Measurements from ENCODE around the gene NTN4.
A peak's percentile ranks its signal among the peaks of the same experiment; 100 is the strongest.

Gene NTN4

DNA sequence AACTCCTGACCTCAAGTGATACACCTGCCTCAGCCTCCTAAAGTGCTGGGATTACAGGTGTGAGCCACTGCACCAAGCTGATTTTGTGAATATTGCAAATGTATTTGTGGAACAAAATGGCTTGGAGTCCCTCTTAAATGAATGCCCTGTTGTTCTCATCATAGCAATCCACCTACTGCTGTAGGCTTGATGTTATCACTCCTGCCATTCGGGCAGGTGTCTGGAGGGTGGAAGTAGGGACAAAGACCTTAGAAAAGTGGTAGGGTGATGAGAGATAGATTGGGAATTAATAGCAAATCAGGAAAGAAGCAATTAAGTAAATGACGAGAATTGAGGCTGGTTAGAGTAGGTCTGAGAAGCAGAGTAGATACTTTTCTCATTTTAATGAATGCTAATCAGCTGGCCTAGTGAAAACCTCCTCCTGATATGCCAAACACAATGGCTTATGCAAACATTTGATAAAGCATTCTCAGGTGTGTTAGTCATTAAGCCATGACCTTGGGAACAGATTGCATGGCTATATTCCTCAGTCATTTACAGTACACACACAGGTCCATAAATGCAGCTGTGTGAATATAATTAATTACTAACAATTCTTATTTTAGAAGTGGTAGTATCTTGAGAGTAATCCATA lies 178.8 kb downstream of the NTN4 start:
- no peaks in the 10 kb centered on the region for H3K9me3 ChIP-seq (ENCODE audit: control insufficient read depth, low read depth, low read length)
- H3K9ac ChIP-seq (ENCODE audit: low read length): no peak overlapping the region
- H3K4me1 ChIP-seq (ENCODE audit: control insufficient read depth, low read depth, low read length): peaks cover 30% of the 10 kb centered on the region
- peak overlapping the region; percentile 67 for H3K27ac ChIP-seq (ENCODE audit: low read length)
- no peaks in the 10 kb centered on the region for H3K27me3 ChIP-seq (ENCODE audit: control insufficient read depth, insufficient read depth, low read length)
- H3K36me3 ChIP-seq (ENCODE audit: control insufficient read depth, low read depth, low read length): no peaks in the 10 kb centered on the region
- H3K4me3 ChIP-seq (ENCODE audit: low read length): no peak overlapping the region

DNA sequence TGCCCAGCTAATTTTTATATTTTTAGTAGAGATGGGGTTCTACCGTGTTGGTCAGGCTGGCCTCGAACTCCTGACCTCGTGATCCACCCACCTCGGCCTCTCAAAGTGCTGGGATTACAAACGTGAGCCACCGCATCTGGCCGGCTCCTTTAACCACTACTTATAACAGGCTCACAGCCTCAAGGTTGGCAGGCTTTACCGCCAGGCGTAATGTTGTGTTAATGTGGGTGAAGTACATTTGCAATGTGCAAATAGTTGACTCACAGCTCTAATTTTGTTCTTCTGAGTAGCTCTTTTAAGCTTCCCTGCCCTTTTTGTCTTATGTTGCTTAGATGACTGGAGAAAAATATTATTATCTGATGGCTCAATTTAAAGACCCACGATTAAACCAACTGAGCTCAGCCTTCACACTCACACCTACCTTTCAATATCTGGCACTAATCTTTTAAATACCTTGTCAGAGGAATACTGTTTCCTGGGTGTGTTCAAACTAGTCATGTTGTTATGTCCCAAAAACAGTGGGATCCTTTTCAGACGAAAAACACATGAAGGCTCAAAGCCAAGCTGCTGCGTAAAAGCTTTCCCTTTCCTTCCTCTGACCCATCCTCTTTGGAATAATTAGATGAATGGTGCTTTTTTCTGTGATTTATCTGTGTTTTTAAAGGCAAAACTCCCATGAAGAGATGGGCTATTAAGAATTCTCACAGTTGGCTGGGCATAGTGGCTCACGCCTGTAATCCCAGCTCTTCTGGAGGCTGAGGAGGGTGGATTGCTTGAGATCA lies 182.1 kb downstream of the NTN4 start:
- H3K4me3 ChIP-seq (ENCODE audit: low read length): no peak overlapping the region
- H3K4me1 ChIP-seq (ENCODE audit: control insufficient read depth, low read depth, low read length): peaks cover 26% of the 10 kb centered on the region
- H3K9ac ChIP-seq (ENCODE audit: low read length): no peak overlapping the region
- H3K9me3 ChIP-seq (ENCODE audit: control insufficient read depth, low read depth, low read length): no peaks in the 10 kb centered on the region
- H3K27me3 ChIP-seq (ENCODE audit: control insufficient read depth, insufficient read depth, low read length): no peaks in the 10 kb centered on the region
- no peak overlapping the region for H3K27ac ChIP-seq (ENCODE audit: low read length)
- H3K36me3 ChIP-seq (ENCODE audit: control insufficient read depth, low read depth, low read length): no peaks in the 10 kb centered on the region
